ENCODE data around the gene ELAC2. TPM values are rescaled to one million over a fixed set of nuclear protein-coding genes. Genes with fewer than 3 reads are reported as not detected.

ELAC2 gene
- total RNA-seq, 1 experiment from 2014 or later, result 64.4 TPM

DNA sequence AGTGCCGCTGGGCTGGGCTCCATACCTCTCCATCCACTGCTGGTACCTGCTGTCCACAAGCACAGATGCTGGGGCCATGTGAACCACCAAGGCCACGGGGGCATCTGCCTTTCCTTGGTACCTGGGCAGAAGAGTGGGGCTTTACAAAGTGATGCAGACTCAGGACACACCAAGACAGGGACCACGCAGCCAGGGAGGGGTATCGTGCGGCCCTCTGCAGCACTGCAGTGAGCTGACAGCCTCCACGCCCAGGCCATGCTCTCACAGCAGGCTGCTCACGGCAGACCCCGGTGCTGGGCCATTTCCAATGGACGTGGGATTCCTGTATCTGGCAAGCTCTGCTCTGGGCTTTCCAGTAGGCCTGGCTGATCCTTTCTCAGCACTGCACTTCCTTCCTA lies 14.4 kb downstream of the ELAC2 start:
- no peaks in the 10 kb centered on the region for H3K27me3 ChIP-seq (replicated peaks; ENCODE audit: insufficient read depth, low read depth, low read length, poor library complexity)
- DNase-seq (ENCODE audit: low spot score), result no peak
- intact Hi-C loops (cut with micrococcal nuclease; ENCODE audit: unreplicated experiment), result loop anchor here (2.0 to 10.0 kb wide), 8 partner anchors 76 to 823 kb away; partner anchors contain the start of genes ARHGAP44 and MYOCD
- no peak for TF ChIP-seq EZH2 (IDR thresholded peaks at IDR 0.05; ENCODE audit: borderline replicate concordance, low read depth, low read length, poor library complexity, severe bottlenecking)
- BruUV-seq (replicated peaks), result no TSS peak
- no peak overlapping the region for H3K4me3 ChIP-seq (ENCODE audit: low read depth, low read length, poor library complexity, severe bottlenecking)
- ChIA-PET CTCF (interaction anchor here (0.6 kb wide), 1 partner anchor 19 kb away, joined by 6 read pairs; no protein-coding TSS in a partner anchor), POLR2A (ENCODE audit: low non-redundant PET) (no interaction called here)
- no peak overlapping the region for H3K27ac ChIP-seq (ENCODE audit: low read depth, low read length, poor library complexity, severe bottlenecking)
- H3K9me3 ChIP-seq (ENCODE audit: low read depth, low read length, poor library complexity, severe bottlenecking), result no peaks in the 10 kb centered on the region
- peaks cover 39% of the 10 kb centered on the region for H3K36me3 ChIP-seq (ENCODE audit: insufficient read depth, low read length, poor library complexity, severe bottlenecking)
- H3K4me1 ChIP-seq (ENCODE audit: insufficient read depth, low read length, poor library complexity, severe bottlenecking), result peaks cover 10% of the 10 kb centered on the region

DNA sequence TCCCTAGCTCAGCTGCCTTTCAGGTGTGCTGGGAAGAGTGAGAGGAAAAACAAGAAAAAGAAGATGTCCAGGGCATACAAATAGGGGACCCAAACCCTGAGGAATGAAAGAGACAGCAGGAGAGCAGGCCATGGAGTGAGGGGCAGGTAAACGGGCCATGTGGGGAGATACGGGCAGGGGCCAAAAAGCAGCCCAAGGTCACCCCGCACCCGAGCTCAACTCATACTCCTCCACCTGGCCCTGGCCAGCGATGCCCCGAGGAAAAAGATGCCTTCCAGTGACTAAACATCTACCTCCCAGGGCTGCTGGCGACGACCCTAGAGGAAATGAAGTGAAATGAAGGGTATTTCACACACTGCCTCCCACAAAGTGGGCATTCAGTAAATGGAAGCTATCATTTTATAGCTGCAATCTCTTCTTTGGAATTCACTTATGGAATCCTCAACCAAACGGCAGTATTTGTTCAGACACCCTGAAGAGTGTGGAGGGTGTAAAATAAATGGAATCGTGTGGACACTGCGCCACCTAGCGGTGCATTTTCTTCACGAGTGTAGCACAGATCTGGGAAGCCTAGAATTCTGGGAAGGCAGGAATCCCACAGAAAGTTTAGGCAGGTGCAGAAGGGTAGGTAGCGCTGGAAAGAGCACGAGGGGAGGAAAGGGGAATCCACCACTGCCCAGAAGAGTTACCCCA lies 14.9 kb downstream of the ELAC2 start:
- Histone ChIP-seq H3K27me3 (replicated peaks; ENCODE audit: insufficient read depth, low read depth, low read length, poor library complexity) (no peaks in the 10 kb centered on the region), H3K4me1 (ENCODE audit: insufficient read depth, low read length, poor library complexity, severe bottlenecking) (peaks cover 10% of the 10 kb centered on the region), H3K27ac (ENCODE audit: low read depth, low read length, poor library complexity, severe bottlenecking) (no peak overlapping the region), H3K36me3 (ENCODE audit: insufficient read depth, low read length, poor library complexity, severe bottlenecking) (peaks cover 43% of the 10 kb centered on the region), H3K4me3 (ENCODE audit: low read depth, low read length, poor library complexity, severe bottlenecking) (no peak overlapping the region), H3K9me3 (ENCODE audit: low read depth, low read length, poor library complexity, severe bottlenecking) (no peaks in the 10 kb centered on the region)
- TF ChIP-seq, protein P1, sequence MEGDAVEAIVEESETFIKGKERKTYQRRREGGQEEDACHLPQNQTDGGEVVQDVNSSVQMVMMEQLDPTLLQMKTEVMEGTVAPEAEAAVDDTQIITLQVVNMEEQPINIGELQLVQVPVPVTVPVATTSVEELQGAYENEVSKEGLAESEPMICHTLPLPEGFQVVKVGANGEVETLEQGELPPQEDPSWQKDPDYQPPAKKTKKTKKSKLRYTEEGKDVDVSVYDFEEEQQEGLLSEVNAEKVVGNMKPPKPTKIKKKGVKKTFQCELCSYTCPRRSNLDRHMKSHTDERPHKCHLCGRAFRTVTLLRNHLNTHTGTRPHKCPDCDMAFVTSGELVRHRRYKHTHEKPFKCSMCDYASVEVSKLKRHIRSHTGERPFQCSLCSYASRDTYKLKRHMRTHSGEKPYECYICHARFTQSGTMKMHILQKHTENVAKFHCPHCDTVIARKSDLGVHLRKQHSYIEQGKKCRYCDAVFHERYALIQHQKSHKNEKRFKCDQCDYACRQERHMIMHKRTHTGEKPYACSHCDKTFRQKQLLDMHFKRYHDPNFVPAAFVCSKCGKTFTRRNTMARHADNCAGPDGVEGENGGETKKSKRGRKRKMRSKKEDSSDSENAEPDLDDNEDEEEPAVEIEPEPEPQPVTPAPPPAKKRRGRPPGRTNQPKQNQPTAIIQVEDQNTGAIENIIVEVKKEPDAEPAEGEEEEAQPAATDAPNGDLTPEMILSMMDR (conservative IDR thresholded peaks at IDR 0.05; ENCODE audit: low read depth, low read length), result peak; percentile 91
- TF ChIP-seq EZH2 (IDR thresholded peaks at IDR 0.05; ENCODE audit: borderline replicate concordance, low read depth, low read length, poor library complexity, severe bottlenecking), result no peak
- peak; percentile 80 for DNase-seq (ENCODE audit: low spot score)
- no TSS peak for BruUV-seq (replicated peaks)
- intact Hi-C loops (cut with micrococcal nuclease; ENCODE audit: unreplicated experiment), result loop anchor here (2.0 to 10.0 kb wide), 8 partner anchors 76 to 822 kb away; partner anchors contain the start of genes ARHGAP44 and MYOCD
- ChIA-PET POLR2A (ENCODE audit: low non-redundant PET) (no interaction called here), CTCF (interaction anchor here (0.9 kb wide), 1 partner anchor 15 kb away, joined by 3 read pairs; the partner anchor contains the start of gene ELAC2)

DNA sequence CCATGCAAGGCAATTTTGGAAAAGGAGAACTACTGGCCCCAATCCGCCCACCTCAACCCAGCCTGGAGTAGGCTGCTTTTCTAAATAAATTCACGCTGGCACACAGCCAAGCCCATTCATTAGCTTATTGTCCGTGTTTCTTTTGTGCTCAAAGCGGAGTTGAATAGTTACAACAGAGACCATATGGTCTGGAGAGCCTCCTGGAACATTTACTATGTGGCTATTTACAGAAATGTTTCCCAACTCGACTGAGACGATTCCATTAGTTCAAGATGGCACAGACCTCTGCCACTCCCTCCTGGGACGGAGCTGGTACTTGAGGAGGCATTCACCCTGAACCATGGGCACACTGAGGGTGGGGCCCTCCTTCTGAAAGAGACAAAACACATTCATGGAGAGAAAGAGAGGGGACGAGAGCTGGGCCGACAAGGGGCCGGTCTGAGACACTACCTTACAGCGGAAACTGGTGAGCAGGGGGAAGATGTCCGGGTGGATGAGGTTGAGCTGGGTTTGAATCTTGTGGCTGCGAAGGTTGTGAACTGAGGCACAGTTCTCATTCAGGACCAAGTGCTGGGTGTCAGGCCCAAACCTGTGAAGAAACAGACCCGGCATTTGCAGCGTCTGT lies 15.7 kb downstream of the ELAC2 start:
- peaks cover 10% of the 10 kb centered on the region for H3K4me1 ChIP-seq (ENCODE audit: insufficient read depth, low read length, poor library complexity, severe bottlenecking)
- no peak overlapping the region for H3K4me3 ChIP-seq (ENCODE audit: low read depth, low read length, poor library complexity, severe bottlenecking)
- H3K27ac ChIP-seq (ENCODE audit: low read depth, low read length, poor library complexity, severe bottlenecking), result no peak overlapping the region
- peak; percentile 57 for DNase-seq (ENCODE audit: low spot score)
- TF ChIP-seq EZH2 (IDR thresholded peaks at IDR 0.05; ENCODE audit: borderline replicate concordance, low read depth, low read length, poor library complexity, severe bottlenecking), result no peak
- TF ChIP-seq, protein P1 (conservative IDR thresholded peaks at IDR 0.05; ENCODE audit: low read depth, low read length), result no peak
- no peaks in the 10 kb centered on the region for H3K27me3 ChIP-seq (replicated peaks; ENCODE audit: insufficient read depth, low read depth, low read length, poor library complexity)
- ChIA-PET POLR2A (ENCODE audit: low non-redundant PET) (no interaction called here), CTCF (interaction anchor here (0.9 kb wide), 1 partner anchor 16 kb away, joined by 3 read pairs; the partner anchor contains the start of gene ELAC2)
- intact Hi-C loops (cut with micrococcal nuclease; ENCODE audit: unreplicated experiment), result loop anchor here (2.0 to 10.0 kb wide), 8 partner anchors 75 to 821 kb away; partner anchors contain the start of genes ARHGAP44 and MYOCD
- peaks cover 49% of the 10 kb centered on the region for H3K36me3 ChIP-seq (ENCODE audit: insufficient read depth, low read length, poor library complexity, severe bottlenecking)
- H3K9me3 ChIP-seq (ENCODE audit: low read depth, low read length, poor library complexity, severe bottlenecking), result no peaks in the 10 kb centered on the region
- BruUV-seq (replicated peaks), result no TSS peak

Measured in A673 (cell line).